Keratinocyte (primary cell): ENCODE data around the gene WDR41.

Experiments
- EZH2 ChIP-seq: IDR thresholded peaks from one replicate; pipeline ENCODE4 v1.6.1; 2012; ENCODE audit warnings: inconsistent platforms, mild to moderate bottlenecking, low read length, moderate library complexity
- TF ChIP-seq, protein P1 (sequence below), 3 experiments: IDR thresholded peaks in 1 of 3; conservative IDR thresholded peaks in 1 of 3; optimal IDR thresholded peaks in 1 of 3; 2 replicates in 2 of 3; 3 replicates in 1 of 3; pipeline versions ENCODE3 to v1.5.1; 2011; ENCODE audit warnings: low read length in 3 of 3, mild to moderate bottlenecking in 3 of 3, moderate library complexity in 2 of 3, control low read depth in 1 of 3, inconsistent platforms in 1 of 3; ENCODE audit not compliant: insufficient read depth in 2 of 3; ENCODE audit errors: extremely low read depth in 1 of 3

DNA sequence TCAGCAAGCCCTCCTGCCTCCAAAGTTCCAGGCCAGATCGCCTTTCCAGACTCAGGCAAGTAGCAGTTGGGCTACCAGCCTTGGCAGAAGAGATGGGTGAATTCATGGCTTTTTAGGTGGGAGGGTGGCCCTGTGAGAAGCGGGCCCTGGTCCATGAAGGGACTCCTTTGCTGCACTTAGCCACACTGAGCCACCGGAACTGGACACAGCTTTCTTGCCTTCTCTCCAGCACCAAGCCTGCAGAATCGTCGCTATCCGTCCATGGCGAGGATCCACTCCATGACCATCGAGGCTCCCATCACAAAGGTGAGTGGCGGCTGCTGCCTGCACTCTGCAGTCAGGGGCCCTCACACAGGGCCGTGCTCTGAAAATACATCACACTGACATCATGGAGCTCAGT, 85.0 kb downstream of the WDR41 start:
- TF ChIP-seq, protein P1, sequence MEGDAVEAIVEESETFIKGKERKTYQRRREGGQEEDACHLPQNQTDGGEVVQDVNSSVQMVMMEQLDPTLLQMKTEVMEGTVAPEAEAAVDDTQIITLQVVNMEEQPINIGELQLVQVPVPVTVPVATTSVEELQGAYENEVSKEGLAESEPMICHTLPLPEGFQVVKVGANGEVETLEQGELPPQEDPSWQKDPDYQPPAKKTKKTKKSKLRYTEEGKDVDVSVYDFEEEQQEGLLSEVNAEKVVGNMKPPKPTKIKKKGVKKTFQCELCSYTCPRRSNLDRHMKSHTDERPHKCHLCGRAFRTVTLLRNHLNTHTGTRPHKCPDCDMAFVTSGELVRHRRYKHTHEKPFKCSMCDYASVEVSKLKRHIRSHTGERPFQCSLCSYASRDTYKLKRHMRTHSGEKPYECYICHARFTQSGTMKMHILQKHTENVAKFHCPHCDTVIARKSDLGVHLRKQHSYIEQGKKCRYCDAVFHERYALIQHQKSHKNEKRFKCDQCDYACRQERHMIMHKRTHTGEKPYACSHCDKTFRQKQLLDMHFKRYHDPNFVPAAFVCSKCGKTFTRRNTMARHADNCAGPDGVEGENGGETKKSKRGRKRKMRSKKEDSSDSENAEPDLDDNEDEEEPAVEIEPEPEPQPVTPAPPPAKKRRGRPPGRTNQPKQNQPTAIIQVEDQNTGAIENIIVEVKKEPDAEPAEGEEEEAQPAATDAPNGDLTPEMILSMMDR (optimal IDR thresholded peaks at IDR 0.05 in 1 of 3, IDR thresholded peaks at IDR 0.05 in 1 of 3, conservative IDR thresholded peaks at IDR 0.05 in 1 of 3; ENCODE audit: extremely low read depth in 1 of 3, insufficient read depth in 2 of 3, low read length in 3 of 3), result no peak
- TF ChIP-seq EZH2, result no peak
